CD8-positive, alpha-beta memory T cell (primary cell): ENCODE data around the gene PLPPR3. TPM values are rescaled to one million over a fixed set of nuclear protein-coding genes. Genes with fewer than 3 reads are reported as not detected.

ENCODE experiments used
- CTCF ChIA-PET: fragments of 350-600 bp; sonication (Branson Sonifier 250); formaldehyde crosslinking; loops from one replicate; lab custom pipeline; 2021; ENCODE audit warnings: antibody characterized with exemption; lab: Charles Lee
- POLR2A ChIA-PET: fragments of 350-600 bp; sonication (Branson Sonifier 250); formaldehyde crosslinking; loops from one replicate; lab custom pipeline; 2021; ENCODE audit warnings: antibody characterized with exemption; lab: Charles Lee
- DNase-seq, 5 donors: peaks; one replicate each; pipeline versions ENCODE4 v3.0.0 to v3.0.0-alpha.2; 2020 to 2022; ENCODE audit warnings: mixed read lengths in 1 of 5
- H3K27ac ChIP-seq: one replicate; pipeline ENCODE4 v1.7.0; 2013; ENCODE audit warnings: low read depth, mild to moderate bottlenecking, low read length, moderate library complexity
- H3K27me3 ChIP-seq: 2 replicates; pipeline ENCODE4 v1.7.0; 2013; ENCODE audit warnings: low read length, mild to moderate bottlenecking; ENCODE audit not compliant: insufficient read depth, poor library complexity, severe bottlenecking
- H3K36me3 ChIP-seq: 2 replicates; pipeline ENCODE4 v1.7.0; 2013; ENCODE audit warnings: mild to moderate bottlenecking, low read length, moderate library complexity; ENCODE audit not compliant: insufficient read depth
- H3K4me1 ChIP-seq: 2 replicates; pipeline ENCODE4 v1.7.0; 2013; ENCODE audit warnings: mild to moderate bottlenecking, low read length, moderate library complexity; ENCODE audit not compliant: insufficient read depth
- H3K4me3 ChIP-seq: 2 replicates; pipeline ENCODE4 v1.7.0; 2013; ENCODE audit warnings: mild to moderate bottlenecking, low read length
- H3K9me3 ChIP-seq: 2 replicates; pipeline ENCODE4 v1.7.0; 2013; ENCODE audit warnings: mild to moderate bottlenecking, low read length
- H3K27ac Mint-ChIP-seq, 8 donors: one replicate each; pipeline ENCODE4 v1.8.0; 2020 to 2021; ENCODE audit warnings: mixed read lengths in 8 of 8, mild to moderate bottlenecking in 6 of 8, inconsistent platforms in 3 of 8, moderate library complexity in 3 of 8
- H3K27me3 Mint-ChIP-seq, 2 donors: one replicate each; pipeline ENCODE4 v1.8.0; 2020 to 2021; ENCODE audit warnings: mixed read lengths in 2 of 2, mild to moderate bottlenecking in 1 of 2, moderate library complexity in 1 of 2
- H3K36me3 Mint-ChIP-seq, 3 donors: one replicate each; pipeline ENCODE4 v1.8.0; 2020 to 2021; ENCODE audit warnings: mixed read lengths in 3 of 3, inconsistent platforms in 1 of 3, mild to moderate bottlenecking in 1 of 3
- H3K4me1 Mint-ChIP-seq, 3 donors: one replicate each; pipeline ENCODE4 v1.8.0; 2020 to 2021; ENCODE audit warnings: mixed read lengths in 3 of 3, inconsistent platforms in 1 of 3, mild to moderate bottlenecking in 1 of 3
- H3K4me3 Mint-ChIP-seq, 7 donors: one replicate each; pipeline ENCODE4 v1.8.0; 2020 to 2021; ENCODE audit warnings: mixed read lengths in 7 of 7, mild to moderate bottlenecking in 6 of 7, moderate library complexity in 4 of 7, inconsistent platforms in 2 of 7
- H3K9me3 Mint-ChIP-seq, 5 donors: one replicate each; pipeline ENCODE4 v1.8.0; 2020 to 2022; ENCODE audit warnings: mixed read lengths in 5 of 5, mild to moderate bottlenecking in 3 of 5, moderate library complexity in 2 of 5, inconsistent platforms in 1 of 5
- polyA plus RNA-seq: library from polyadenylated mRNA; unstranded; fragments of 300-500 nt; fragmentation: Illumina TruSeq; gene quantifications from one replicate; pipeline ENCODE4 v1.2.3, GENCODE V29; 2021
- total RNA-seq, 2 experiments: library from RNA; stranded (reverse); gene quantifications; one replicate each; pipeline ENCODE4 v1.2.3, GENCODE V29; 2021

PLPPR3 gene
- total RNA-seq (not detected), polyA plus RNA-seq (not detected)

GRCh38 chr19:821825-822503 is at the start of gene PLPPR3:
Gene PLPPR3 (minus strand): TSS chr19:821955. CDS start chr19:821559, 396 bp downstream.
- H3K36me3 ChIP-seq = no peaks in the 10 kb centered on the region
- CTCF ChIA-PET = no interaction called here
- POLR2A ChIA-PET = no interaction called here
- H3K27ac ChIP-seq = no peak within 1 kb of the TSS
- H3K27me3 Mint-ChIP-seq = peaks cover 10 to 15% of the 10 kb centered on the region in 2 donors
- DNase-seq = no peak
- no peak within 1 kb of the TSS for H3K4me3 ChIP-seq
- H3K4me1 ChIP-seq = no peaks in the 10 kb centered on the region
- no peaks in the 10 kb centered on the region for H3K9me3 ChIP-seq
- H3K4me1 Mint-ChIP-seq = peaks cover 0 to 3% (median 0%) of the 10 kb centered on the region in 3 donors
- no peaks in the 10 kb centered on the region for H3K9me3 Mint-ChIP-seq
- no peak within 1 kb of the TSS for H3K27ac Mint-ChIP-seq
- peaks cover 6% of the 10 kb centered on the region for H3K27me3 ChIP-seq
- H3K36me3 Mint-ChIP-seq = no peaks in the 10 kb centered on the region
- peak within 1 kb of the TSS in 3 of 7 donors; percentile 5 to 75 (median 35) for H3K4me3 Mint-ChIP-seq

GRCh38 chr19:870963-871401 is 49.2 kb upstream of the PLPPR3 start:
- H3K27ac Mint-ChIP-seq = peak overlapping the region in 1 of 8 donors; percentile 64
- no peak overlapping the region for H3K27ac ChIP-seq
- ChIA-PET CTCF (interaction anchor here (1.6 kb wide), 1 partner anchor 45 kb away, joined by 5 read pairs; no protein-coding TSS in a partner anchor), POLR2A (no interaction called here)
- H3K36me3 Mint-ChIP-seq = peaks cover 0 to 36% (median 4%) of the 10 kb centered on the region in 3 donors
- peaks cover 13% of the 10 kb centered on the region for H3K4me1 ChIP-seq
- no peaks in the 10 kb centered on the region for H3K9me3 Mint-ChIP-seq
- peaks cover 0 to 5% of the 10 kb centered on the region in 2 donors for H3K27me3 Mint-ChIP-seq
- H3K27me3 ChIP-seq = no peaks in the 10 kb centered on the region
- H3K36me3 ChIP-seq = peaks cover 8% of the 10 kb centered on the region
- DNase-seq = no peak
- H3K4me1 Mint-ChIP-seq = peaks cover 10 to 15% (median 14%) of the 10 kb centered on the region in 3 donors
- H3K9me3 ChIP-seq = no peaks in the 10 kb centered on the region
- no peak overlapping the region for H3K4me3 Mint-ChIP-seq
- no peak overlapping the region for H3K4me3 ChIP-seq

GRCh38 chr19:870314-870713 is 48.6 kb upstream of the PLPPR3 start:
- POLR2A ChIA-PET = no interaction called here
- no peaks in the 10 kb centered on the region for H3K27me3 ChIP-seq
- H3K4me1 Mint-ChIP-seq = peaks cover 10 to 17% (median 16%) of the 10 kb centered on the region in 3 donors
- peaks cover 13% of the 10 kb centered on the region for H3K4me1 ChIP-seq
- H3K27ac Mint-ChIP-seq = peak overlapping the region in 3 of 8 donors; percentile 38 to 64 (median 63)
- H3K27me3 Mint-ChIP-seq = peaks cover 0 to 5% of the 10 kb centered on the region in 2 donors
- no peaks in the 10 kb centered on the region for H3K9me3 ChIP-seq
- no peak overlapping the region for H3K4me3 ChIP-seq
- no peaks in the 10 kb centered on the region for H3K9me3 Mint-ChIP-seq
- H3K36me3 Mint-ChIP-seq = peaks cover 0 to 34% (median 4%) of the 10 kb centered on the region in 3 donors
- H3K36me3 ChIP-seq = peaks cover 8% of the 10 kb centered on the region
- no peak for DNase-seq
- CTCF ChIA-PET = interaction anchor here (1.2 kb wide), 1 partner anchor 114 kb away, joined by 3 read pairs; the partner anchor contains the start of gene WDR18
- no peak overlapping the region for H3K27ac ChIP-seq
- peak overlapping the region in 2 of 7 donors; percentile 42 to 58 for H3K4me3 Mint-ChIP-seq

- no peak for DNase-seq
- H3K4me3 ChIP-seq = no peak overlapping the region
- no peaks in the 10 kb centered on the region for H3K27me3 ChIP-seq
- H3K27ac ChIP-seq = peak overlapping the region; percentile 16
- peaks cover 8% of the 10 kb centered on the region for H3K36me3 ChIP-seq
- H3K9me3 ChIP-seq = no peaks in the 10 kb centered on the region
- Mint-ChIP-seq H3K27ac (peak overlapping the region in 2 of 8 donors; percentile 63 to 64), H3K4me1 (peaks cover 10 to 20% (median 18%) of the 10 kb centered on the region in 3 donors), H3K27me3 (peaks cover 0 to 5% of the 10 kb centered on the region in 2 donors), H3K9me3 (no peaks in the 10 kb centered on the region), H3K36me3 (peaks cover 0 to 32% (median 4%) of the 10 kb centered on the region in 3 donors), H3K4me3 (peak overlapping the region in 1 of 7 donors; percentile 42)
- POLR2A ChIA-PET = no interaction called here
- H3K4me1 ChIP-seq = peaks cover 13% of the 10 kb centered on the region
- CTCF ChIA-PET = interaction anchor here (1.0 to 1.2 kb wide), 2 partner anchors 13 to 114 kb away, joined by 3 to 4 read pairs; partner anchors contain the start of gene WDR18
Observed at GRCh38 chr19:869245-870177, 47.8 kb upstream of the PLPPR3 start.

- DNase-seq = no peak
- H3K9me3 ChIP-seq = no peaks in the 10 kb centered on the region
- CTCF ChIA-PET = interaction anchor here (1.0 to 6.3 kb wide), 2 partner anchors 12 to 52 kb away, joined by 4 to 107 read pairs; partner anchors contain the start of gene KISS1R
Observed at GRCh38 chr19:868458-869244, 46.9 kb upstream of the PLPPR3 start.

GRCh38 chr19:867855-868457 is 46.2 kb upstream of the PLPPR3 start:
- POLR2A ChIA-PET = interaction anchor here (0.8 kb wide), 1 partner anchor 117 kb away, joined by 4 read pairs; no protein-coding TSS in a partner anchor
- Mint-ChIP-seq H3K4me3 (no peak overlapping the region), H3K27me3 (peaks cover 0 to 5% of the 10 kb centered on the region in 2 donors), H3K9me3 (no peaks in the 10 kb centered on the region), H3K36me3 (peaks cover 0 to 32% (median 4%) of the 10 kb centered on the region in 3 donors), H3K4me1 (peaks cover 19 to 32% (median 24%) of the 10 kb centered on the region in 3 donors), H3K27ac (peak overlapping the region in 1 of 8 donors; percentile 65)
- Histone ChIP-seq H3K9me3 (no peaks in the 10 kb centered on the region), H3K4me3 (no peak overlapping the region), H3K27ac (no peak overlapping the region), H3K36me3 (peaks cover 8% of the 10 kb centered on the region), H3K27me3 (no peaks in the 10 kb centered on the region), H3K4me1 (peaks cover 21% of the 10 kb centered on the region)
- no peak for DNase-seq
- CTCF ChIA-PET = interaction anchor here (1.0 to 6.3 kb wide), 2 partner anchors 12 to 52 kb away, joined by 4 to 107 read pairs; partner anchors contain the start of gene KISS1R

More at GRCh38 chr19:868458-869244, 46.9 kb upstream of the PLPPR3 start:
- Histone ChIP-seq H3K4me3 (no peak overlapping the region), H3K27me3 (no peaks in the 10 kb centered on the region), H3K4me1 (peaks cover 19% of the 10 kb centered on the region), H3K36me3 (peaks cover 8% of the 10 kb centered on the region), H3K27ac (no peak overlapping the region)
- Mint-ChIP-seq H3K36me3 (peaks cover 0 to 32% (median 4%) of the 10 kb centered on the region in 3 donors), H3K9me3 (no peaks in the 10 kb centered on the region), H3K27ac (no peak overlapping the region), H3K27me3 (peaks cover 0 to 5% of the 10 kb centered on the region in 2 donors), H3K4me3 (no peak overlapping the region), H3K4me1 (peaks cover 13 to 25% (median 21%) of the 10 kb centered on the region in 3 donors)
- POLR2A ChIA-PET = no interaction called here
